Activated B cell treated with CpG ODN at 0.5 μM for 24 hours (primary cell): ENCODE measurements around the gene SLC8A2. TPM values are rescaled to one million over a fixed set of nuclear protein-coding genes. Genes with fewer than 3 reads are reported as not detected.
A peak's percentile ranks its signal among the peaks of the same experiment; 100 is the strongest.

Experiments used
- ATAC-seq: fragments of 200-7000 bp; cut with Tn5 transposase; one replicate; pipeline ENCODE4 v1.10.0; 2021; ENCODE audit warnings: low read depth, mild to moderate bottlenecking, moderate library complexity
- CTCF ChIA-PET: fragments of 350-600 bp; sonication (Branson Sonifier 250); formaldehyde crosslinking; loops from one replicate; lab custom pipeline; 2021; ENCODE audit warnings: antibody characterized with exemption; lab: Charles Lee
- POLR2A ChIA-PET: fragments of 350-600 bp; sonication (Branson Sonifier 250); formaldehyde crosslinking; loops from one replicate; lab custom pipeline; 2021; ENCODE audit warnings: antibody characterized with exemption; lab: Charles Lee
- DNase-seq: peaks from one replicate; pipeline ENCODE4 v3.0.0; 2022
- H3K27ac Mint-ChIP-seq: one replicate; pipeline ENCODE4 v1.8.0; 2020; ENCODE audit warnings: mixed read lengths
- H3K27me3 Mint-ChIP-seq: one replicate; pipeline ENCODE4 v1.8.0; 2021; ENCODE audit warnings: mixed read lengths
- H3K36me3 Mint-ChIP-seq: one replicate; pipeline ENCODE4 v1.8.0; 2021; ENCODE audit warnings: low read depth, mixed read lengths
- H3K4me1 Mint-ChIP-seq: one replicate; pipeline ENCODE4 v1.8.0; 2021; ENCODE audit warnings: mixed read lengths
- H3K4me3 Mint-ChIP-seq: one replicate; pipeline ENCODE4 v1.8.0; 2020; ENCODE audit warnings: mild to moderate bottlenecking, mixed read lengths
- H3K9me3 Mint-ChIP-seq: one replicate; pipeline ENCODE4 v1.8.0; 2020; ENCODE audit warnings: mixed read lengths
- intact Hi-C: fragments of 100-400 bp; cut with micrococcal nuclease; formaldehyde crosslinking; loops from one replicate; pipeline ENCODE4 v1.15.1; 2024
- total RNA-seq: library from RNA; stranded (reverse); gene quantifications from 2 replicates; pipeline ENCODE4 v1.2.3, GENCODE V29; 2022
- TF ChIP-seq, protein P1 (sequence below): fragments of 200-600 bp; IDR thresholded peaks from one replicate; pipeline ENCODE4 v1.8.0; 2022; ENCODE audit warnings: antibody characterized with exemption, mild to moderate bottlenecking

The SLC8A2 gene
- total RNA-seq, 1 donor from 2014 or later = not detected

DNA sequence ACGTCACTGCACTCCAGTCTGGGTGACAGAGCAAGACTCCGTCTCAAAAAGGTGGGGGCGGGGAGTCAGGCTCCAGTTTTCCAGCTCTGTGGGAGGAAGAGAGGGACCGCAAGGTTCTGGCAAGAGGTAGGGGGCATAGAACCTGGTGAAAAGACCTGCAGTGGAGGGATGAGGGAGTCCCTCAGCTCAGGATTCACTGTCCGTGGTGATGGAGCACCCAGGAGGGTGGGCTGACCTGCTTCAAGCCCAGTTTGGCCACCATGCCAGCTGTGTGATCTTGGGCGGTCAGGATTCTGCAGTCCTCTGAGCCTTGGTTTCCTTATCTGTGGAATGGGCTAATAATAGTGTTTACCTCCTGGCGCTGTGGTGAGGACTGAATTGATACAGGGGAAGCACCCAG lies 21.2 kb downstream of the SLC8A2 start:
- CTCF ChIA-PET = no interaction called here
- POLR2A ChIA-PET = no interaction called here

DNA sequence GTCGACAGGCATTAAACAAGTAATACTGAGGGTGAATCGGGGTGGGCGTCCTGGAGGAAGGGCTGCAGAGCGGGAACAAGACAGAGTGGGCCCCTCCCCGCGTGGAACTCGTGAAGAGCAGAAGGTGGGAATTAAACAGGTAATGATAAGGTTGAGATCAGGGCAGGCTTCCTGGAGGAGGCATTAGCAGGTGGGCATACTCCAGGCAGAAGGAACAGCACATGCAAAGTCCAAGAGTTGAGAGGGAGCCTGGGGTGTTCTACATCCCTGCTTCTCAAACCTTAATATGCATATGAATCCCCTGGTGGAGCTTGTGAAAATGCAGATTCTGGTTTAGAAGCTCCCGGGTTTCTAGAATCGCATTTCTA lies 23.3 kb downstream of the SLC8A2 start:
- peaks cover 6% of the 10 kb centered on the region for H3K9me3 Mint-ChIP-seq
- no peak overlapping the region for H3K27ac Mint-ChIP-seq
- ATAC-seq (no peak), DNase-seq (no peak)
- POLR2A ChIA-PET = no interaction called here
- TF ChIP-seq, protein P1, sequence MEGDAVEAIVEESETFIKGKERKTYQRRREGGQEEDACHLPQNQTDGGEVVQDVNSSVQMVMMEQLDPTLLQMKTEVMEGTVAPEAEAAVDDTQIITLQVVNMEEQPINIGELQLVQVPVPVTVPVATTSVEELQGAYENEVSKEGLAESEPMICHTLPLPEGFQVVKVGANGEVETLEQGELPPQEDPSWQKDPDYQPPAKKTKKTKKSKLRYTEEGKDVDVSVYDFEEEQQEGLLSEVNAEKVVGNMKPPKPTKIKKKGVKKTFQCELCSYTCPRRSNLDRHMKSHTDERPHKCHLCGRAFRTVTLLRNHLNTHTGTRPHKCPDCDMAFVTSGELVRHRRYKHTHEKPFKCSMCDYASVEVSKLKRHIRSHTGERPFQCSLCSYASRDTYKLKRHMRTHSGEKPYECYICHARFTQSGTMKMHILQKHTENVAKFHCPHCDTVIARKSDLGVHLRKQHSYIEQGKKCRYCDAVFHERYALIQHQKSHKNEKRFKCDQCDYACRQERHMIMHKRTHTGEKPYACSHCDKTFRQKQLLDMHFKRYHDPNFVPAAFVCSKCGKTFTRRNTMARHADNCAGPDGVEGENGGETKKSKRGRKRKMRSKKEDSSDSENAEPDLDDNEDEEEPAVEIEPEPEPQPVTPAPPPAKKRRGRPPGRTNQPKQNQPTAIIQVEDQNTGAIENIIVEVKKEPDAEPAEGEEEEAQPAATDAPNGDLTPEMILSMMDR = no peak
- CTCF ChIA-PET = no interaction called here
- peaks cover 61% of the 10 kb centered on the region for H3K27me3 Mint-ChIP-seq
- H3K4me3 Mint-ChIP-seq = peak overlapping the region; percentile 22
- H3K4me1 Mint-ChIP-seq = peaks cover 31% of the 10 kb centered on the region
- H3K36me3 Mint-ChIP-seq = no peaks in the 10 kb centered on the region
- intact Hi-C loops = no loop called here

More for the DNA sequence above, 21.2 kb downstream of the SLC8A2 start:
- Mint-ChIP-seq H3K27me3 (peaks cover 52% of the 10 kb centered on the region), H3K4me1 (peaks cover 20% of the 10 kb centered on the region), H3K9me3 (peaks cover 9% of the 10 kb centered on the region), H3K4me3 (no peak overlapping the region), H3K27ac (no peak overlapping the region), H3K36me3 (no peaks in the 10 kb centered on the region)
- TF ChIP-seq, protein P1 = no peak
- ATAC-seq = no peak
- intact Hi-C loops = no loop called here
- no peak for DNase-seq

DNA sequence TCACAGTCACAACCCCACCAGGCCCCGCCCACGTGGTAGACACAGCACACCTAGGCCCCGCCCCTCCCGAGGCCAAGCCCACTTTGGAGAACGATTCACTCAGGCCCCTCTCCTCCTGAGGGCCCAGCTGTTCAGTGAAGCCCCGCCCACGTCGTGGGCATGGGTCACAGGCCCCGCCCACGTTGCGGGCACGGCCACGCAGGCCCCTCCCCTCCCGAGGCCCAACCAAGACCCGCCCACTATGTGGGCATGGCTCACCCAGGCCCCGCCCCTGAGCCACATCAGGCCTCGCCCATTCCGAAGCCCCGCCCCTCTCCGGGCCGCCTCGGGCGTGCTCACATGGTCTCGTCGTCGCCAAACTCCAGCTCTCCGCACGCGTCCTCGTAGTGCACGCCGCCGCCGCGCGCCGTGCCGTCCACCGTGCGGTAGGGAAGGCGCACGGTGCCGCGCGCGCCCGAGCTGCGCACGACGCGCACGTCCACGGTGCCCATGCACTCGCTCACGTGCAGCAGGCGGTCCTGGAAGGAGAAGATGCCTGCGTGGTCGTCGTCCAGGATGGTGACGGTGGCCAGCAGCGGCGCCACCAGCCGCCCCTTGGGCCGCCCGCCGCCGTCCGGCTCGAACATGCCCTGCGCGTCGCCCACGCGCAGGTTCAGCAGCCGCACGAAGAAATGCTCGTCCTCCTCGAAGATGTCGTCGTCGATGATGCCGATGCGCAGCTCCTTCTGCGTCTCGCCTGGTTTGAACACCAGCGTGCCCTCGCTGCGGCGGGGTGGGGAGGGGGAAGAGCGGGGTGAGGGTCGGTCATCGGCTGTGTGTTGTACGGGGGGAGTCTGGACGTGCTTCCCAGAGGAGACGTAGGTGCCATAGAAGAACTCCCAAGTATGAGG lies 24.0 kb downstream of the SLC8A2 start:
- Mint-ChIP-seq H3K27ac (no peak overlapping the region), H3K9me3 (peaks cover 6% of the 10 kb centered on the region), H3K4me1 (peaks cover 31% of the 10 kb centered on the region), H3K36me3 (no peaks in the 10 kb centered on the region), H3K27me3 (peaks cover 67% of the 10 kb centered on the region), H3K4me3 (no peak overlapping the region)
- ChIA-PET CTCF (no interaction called here), POLR2A (no interaction called here)
- peak; percentile 29 for ATAC-seq
- intact Hi-C loops = loop anchor here (2.0 kb wide), 1 partner anchor 37 kb away; the partner anchor contains the start of gene KPTN
- TF ChIP-seq, protein P1 = no peak
- no peak for DNase-seq

DNA sequence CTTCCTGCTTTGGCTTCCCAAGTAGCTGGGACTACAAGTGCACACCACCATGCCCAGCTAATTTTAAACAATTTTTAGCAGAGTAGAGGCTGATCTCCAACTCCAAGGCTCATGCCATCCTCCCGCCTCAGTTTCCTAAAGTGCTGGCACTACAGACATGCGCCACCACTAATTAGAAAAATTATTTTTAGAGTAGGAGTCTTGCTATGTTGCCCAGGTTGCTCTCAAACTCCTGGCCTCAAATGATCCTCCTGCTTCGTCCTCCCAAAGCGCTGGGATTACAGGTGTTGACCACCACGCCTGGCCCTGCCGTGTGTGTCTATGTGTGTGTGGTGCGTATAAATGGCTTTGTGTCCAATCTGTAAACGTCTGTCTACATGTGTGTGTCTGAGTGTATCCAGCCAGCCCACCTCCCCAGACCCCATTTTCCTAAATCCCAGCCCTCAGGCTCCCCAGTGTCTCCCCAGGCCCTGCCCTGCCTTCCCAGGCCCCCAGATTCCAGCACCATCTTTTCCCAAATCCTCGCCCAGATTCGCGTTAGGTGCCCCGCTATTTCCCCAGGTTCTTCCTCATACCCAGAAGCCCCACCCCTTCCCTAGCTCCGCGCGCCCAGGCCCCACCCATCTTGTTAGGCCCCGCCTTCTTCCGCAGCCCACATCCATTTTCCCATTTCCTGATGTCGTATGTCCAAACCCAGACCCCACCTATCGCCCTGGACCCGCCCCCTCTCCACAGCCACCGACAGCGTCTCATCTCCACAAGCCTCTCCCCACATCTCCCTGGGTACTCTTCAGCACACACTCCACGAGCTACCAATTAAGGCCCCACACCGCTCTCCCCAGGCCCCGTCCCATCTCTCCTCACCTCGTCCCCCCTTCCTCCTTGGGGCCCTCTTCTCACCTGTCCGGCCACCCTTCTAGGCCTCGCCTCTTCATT lies 24.9 kb downstream of the SLC8A2 start:
- no peak overlapping the region for H3K27ac Mint-ChIP-seq
- no peak for DNase-seq

More for the DNA sequence above, 24.9 kb downstream of the SLC8A2 start:
- Mint-ChIP-seq H3K36me3 (no peaks in the 10 kb centered on the region), H3K27me3 (peaks cover 72% of the 10 kb centered on the region), H3K4me3 (no peak overlapping the region), H3K9me3 (peaks cover 6% of the 10 kb centered on the region), H3K4me1 (peaks cover 31% of the 10 kb centered on the region)
- TF ChIP-seq, protein P1 = no peak
- intact Hi-C loops = loop anchor here (2.0 kb wide), 1 partner anchor 38 kb away; the partner anchor contains the start of gene KPTN
- ChIA-PET POLR2A (no interaction called here), CTCF (interaction anchor here (0.6 to 1.9 kb wide), 3 partner anchors 10 to 253 kb away, joined by 3 to 8 read pairs (median 3); no protein-coding TSS in a partner anchor)
- ATAC-seq = no peak
